HG02973 (cell line): ENCODE data around the gene TMEM203.

Experiments
- ATAC-seq: cut with Tn5 transposase; IDR thresholded peaks from one replicate; pipeline ENCODE4 v1.9.1; 2021; ENCODE audit warnings: moderate library complexity; ENCODE audit not compliant: unreplicated experiment

Gene TMEM203

DNA sequence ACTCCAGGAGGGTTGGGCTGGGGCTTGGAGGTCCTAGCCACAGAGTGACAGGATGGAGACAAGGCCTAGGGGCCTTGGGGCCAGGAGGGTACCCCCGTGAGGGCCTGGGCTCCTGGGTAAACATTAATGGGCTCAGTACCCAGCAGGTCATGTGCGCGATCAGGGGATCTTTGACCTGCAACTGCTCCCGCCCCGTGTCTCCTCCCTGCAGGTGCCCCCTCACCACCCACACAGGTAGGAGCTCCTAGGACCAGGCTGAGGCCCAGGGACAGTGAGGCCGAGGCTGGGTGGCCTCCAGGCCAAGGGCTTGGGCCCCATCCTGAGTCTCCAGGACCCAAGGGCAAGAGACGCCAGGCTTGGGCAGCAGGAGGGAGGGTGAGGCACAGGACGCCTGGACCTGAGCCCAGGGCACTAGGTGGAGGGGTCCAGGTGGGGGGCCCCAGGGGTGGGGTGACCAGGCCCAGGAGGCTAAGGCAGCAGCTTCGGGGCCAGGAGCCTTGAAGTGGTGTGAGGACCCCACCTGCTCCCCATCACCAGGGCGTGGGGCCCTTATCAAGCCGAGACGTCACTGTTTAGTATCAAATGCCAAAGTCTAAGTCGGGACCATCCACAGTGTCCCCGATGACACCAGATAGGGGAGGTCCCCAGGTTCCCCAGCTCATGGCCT lies 25.4 kb upstream of the TMEM203 start, which contains the start of gene SLC34A3:
Gene SLC34A3 (plus strand): TSS at position 197 of the 667 bp plus-strand sequence. CDS start 802 bp downstream, outside the sequence.
- ATAC-seq, result no peak

DNA sequence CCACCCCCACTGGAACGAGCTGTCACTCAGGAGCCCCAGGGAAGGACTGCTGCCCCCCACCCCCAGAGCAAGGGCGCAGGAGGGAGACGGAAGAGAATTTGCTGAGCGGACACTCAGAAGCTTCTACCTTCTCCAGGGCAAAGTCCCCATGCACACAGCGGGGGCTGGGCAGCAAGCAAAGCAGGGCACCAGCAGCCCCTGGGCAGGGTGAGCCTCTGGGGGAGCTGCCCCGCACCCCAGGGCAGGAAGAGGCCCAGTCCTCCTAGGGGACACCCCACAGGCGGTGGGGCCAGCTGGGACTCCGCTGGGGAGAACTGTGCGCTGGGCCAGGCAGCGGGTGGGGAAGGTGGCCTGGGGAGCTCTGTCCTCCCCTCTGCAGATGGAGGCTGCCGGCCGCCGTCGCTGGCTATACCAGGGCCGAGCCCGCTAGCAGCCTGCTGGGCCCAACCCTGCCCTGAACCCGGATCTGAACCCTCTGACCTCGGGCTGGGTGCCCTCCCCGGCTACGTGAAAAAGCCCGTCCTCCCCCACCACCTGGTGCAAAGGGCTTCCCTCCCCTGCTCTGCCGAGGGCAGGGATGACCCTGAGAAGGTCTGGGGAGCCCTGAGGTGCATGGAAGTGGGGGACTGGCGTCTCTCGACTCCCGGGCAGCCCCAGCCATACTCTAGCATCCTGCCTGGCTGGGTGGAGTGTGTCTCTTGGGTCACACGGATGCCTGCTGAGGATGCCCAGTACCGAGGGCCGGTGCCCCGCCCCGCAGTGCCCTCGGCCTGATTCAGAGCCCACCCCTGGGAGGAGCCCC lies 24.7 kb upstream of the TMEM203 start:
- no peak for ATAC-seq

DNA sequence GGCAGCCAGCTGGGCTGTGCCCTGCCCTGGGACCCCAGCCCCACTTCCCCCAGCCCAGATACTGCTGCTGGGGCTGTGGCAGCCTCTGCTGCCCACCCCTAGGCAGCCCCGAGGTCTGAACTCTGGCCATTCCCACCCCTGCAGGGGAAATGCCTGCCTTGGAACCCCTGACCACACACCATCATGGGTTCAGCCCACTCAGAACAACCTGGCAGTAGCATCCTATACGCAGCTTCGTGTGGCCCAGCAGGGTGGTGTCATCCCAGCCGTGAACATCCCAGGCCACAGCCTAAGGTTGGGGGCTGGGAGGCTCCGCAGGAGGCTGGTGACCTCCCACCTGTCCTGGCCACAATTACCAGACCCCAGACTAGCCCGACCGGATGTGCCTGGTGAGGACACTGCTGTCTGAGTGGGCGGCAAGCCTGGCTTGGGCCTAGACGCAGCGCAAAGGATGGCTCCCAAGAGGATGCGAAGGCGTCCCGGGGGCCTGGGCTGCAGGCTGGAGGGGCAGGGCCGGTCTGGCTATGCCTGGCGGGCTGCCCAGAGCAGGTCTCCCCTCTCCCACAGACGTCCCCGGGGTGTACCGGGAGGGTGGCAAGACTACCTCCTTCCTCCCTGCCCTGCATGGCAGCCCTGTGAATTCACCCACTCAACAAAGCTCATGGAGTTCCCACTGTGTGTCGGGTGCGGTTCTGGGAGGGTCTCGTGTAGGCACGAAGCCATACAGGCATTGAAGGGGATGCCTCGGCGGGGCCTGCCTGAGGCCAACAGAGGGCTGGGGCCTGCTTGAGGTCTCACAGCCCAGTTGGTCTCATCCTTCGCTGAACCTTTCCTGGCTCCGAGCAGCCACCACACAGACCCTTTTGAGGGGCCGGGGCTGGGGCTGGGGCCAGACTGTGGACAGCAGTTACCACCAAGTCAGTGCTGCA lies 23.8 kb upstream of the TMEM203 start:
- no peak for ATAC-seq

DNA sequence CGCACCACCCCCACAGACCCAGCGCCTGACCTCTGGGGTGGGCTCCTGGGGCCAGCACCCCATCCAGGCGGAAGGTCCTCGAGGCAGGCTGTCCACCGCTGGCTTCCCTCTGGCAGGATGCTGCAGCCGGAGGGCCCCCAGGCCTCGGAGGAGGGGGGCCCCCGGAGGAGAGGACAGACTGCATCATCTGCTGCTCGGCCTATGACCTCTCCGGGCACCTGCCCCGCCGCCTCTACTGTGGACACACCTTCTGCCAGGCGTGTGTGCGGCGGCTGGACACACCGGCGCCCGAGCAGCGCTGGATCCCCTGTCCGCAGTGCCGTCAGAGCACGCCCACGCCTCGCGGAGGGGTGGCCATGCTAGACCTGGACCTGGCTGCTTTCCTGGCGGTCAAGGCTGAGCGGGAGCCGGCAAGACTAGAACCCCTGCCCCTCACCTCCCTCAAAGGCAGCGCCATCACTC lies 23.1 kb upstream of the TMEM203 start:
- ATAC-seq, result no peak

DNA sequence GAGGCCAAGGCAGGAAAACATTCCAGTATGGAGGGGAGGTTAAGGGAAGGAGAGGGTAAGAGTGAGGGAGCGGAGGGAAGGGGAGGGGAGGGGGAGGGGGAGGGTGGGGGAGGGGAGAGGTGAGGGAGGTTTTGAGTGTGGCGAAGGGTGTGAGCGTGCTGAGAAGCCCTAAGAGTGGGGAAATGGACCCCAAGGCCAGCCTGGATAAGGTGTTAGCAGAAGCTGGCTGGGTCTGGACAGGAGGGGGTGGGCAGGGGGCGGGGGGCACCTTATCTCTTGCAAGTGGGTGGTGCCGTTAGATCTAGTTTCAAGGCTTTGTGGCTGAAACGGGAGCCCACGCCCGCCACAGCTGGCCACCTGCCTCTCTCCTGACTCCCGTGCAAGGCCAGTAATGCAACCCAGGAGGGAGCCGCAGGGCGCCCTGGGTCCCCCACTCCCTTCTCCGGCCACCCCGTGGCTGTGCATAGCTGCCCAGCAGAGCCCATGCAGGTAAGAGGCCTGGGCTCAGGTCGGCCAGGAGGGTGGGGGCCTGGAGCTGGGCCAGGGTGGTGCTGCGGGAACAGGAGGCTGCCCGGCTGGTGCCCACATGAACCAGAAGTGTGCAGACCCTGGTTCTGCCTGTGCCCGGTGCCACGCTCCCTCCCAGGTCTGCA lies 22.5 kb upstream of the TMEM203 start:
- ATAC-seq, result no peak

DNA sequence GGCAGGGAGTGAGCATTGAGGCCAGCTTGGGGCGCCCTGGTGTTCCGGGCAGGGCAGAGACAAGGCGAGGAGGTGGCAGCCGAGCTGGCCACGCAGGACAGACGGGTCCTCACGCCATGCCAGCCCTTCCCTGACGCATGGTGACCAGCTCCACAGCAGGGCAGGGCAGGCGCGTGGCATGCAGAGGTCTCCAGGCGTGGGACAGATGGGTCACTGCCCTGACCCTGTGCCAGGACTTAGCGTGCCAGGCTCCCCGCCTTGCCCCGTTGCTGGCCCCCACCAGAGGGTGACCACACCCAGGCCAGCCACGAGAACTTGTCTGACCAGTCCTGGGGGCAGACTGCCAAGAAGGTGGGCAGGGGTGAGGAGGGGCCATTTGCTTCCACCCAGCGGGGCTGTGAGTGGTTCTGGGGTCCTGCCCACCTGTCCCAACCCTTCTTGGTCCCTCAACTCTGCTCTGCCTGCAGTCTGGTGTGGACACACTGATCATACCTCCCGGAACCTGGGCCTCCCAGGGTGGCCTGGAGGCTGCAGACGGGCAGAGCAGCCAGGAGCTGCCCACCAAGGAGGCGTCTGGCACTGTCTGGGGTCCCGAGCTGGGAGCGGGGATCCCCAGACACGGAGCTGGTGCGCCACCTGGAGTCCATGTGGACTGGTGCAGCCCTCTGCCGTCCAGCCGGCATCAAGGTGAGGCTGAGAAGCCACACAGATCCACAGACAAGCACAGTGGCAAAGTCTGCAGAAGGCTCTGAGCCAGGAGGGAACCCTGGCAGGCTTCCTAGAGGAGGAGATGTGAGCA lies 21.8 kb upstream of the TMEM203 start, which contains the start of gene RNF224:
Gene RNF224 (plus strand): TSS at position 449 of the 799 bp plus-strand sequence. CDS start 834 bp downstream, outside the sequence.
- ATAC-seq, result no peak

DNA sequence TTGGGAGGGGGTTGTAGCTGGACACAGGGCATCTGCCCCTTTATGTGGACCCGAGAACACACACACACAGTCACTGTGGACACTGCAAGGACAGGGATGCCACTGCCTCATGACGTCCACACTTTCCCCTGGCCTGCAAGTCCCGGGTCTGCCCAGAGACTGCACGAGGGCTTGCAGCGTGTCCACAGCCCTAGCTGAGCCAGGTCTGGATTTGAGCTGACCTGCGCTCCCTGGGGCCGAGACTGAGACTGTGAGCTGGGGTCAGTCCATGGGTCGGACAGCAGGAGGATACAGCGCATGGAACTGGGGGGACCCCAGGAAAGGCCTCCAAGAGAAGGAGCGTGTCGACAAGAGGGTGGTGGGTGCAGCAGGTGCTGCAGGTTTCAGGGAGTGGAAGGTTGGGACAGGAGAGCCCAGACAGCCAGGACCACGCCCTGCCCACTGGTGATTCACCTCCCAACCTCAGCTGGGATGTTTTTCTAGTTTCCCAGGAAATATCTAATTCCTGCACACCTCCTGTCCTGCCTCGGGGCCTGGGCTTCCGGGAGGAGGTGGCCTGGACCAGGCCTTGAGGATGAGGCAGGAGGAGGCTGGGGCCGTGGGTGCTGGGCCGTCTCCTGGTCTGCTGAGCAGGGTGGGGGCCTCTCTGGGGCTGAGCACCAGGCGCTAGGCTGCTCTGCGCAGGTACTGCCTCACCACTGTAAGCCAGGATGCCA lies 21.0 kb upstream of the TMEM203 start:
- no peak for ATAC-seq

DNA sequence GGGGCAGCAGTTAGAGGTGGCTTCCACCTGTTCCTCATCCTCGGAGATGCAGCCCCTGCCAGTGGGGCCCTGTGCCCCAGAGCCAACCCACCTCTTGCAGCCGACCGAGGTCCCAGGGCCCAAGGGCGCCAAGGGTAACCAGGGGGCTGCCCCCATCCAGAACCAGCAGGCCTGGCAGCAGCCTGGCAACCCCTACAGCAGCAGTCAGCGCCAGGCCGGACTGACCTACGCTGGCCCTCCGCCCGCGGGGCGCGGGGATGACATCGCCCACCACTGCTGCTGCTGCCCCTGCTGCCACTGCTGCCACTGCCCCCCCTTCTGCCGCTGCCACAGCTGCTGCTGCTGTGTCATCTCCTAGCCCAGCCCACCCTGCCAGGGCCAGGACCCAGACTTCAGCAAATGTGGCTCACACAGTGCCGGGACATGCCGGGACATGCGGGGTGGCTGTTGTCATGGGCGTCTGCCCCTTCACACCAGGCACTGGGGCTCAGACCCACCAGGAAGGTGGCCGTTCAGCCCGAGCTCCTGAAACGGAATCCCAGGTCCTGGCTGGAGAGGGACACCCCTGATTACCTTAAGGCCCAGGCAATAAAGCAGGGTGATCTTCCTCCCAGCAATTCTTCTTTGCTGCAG lies 20.4 kb upstream of the TMEM203 start:
- ATAC-seq, result no peak

DNA sequence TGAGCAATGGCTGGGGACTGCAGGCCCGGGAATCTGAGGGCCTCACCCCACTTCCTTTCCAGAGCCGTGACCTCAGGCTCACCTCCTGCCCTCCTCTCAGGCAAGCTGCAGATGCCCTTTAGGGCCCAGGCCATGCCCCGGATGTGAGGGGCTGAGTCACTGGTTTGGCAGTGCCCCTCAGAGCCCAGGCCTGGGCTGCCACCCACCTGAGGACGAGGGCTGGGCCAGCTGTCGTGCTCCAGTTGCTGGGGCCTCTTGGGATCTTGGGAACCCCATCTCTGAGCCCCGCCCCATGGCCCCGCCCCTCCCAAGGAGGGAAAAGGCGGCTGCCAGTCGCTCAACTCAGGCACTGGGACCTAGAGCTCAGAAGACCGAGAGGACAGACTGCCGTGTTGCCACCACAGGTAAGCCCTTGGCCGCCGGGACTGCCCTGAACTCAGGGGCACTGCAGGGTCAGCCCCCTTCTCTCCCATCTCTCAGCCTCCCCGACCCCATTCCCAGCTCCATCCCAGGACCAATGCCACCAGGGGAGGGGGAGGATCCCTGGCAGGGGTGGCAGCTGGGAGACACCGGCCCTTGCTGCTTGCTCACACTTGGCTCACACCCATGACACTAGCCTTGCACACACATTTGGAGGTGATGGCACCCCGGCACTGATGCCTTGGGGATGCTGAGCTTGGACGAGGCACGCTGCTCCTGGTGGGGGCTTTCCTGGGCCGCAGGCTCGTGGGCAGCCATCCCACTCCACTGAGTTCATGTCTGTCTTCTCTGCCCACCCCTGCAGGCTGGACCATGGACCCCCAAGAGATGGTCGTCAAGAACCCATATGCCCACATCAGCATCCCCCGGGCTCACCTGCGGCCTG lies 19.6 kb upstream of the TMEM203 start, which contains the start of gene CYSRT1:
Gene CYSRT1 (plus strand): TSS at position 345 of the 865 bp plus-strand sequence. CDS start 448 bp downstream, at position 793.
- ATAC-seq, result no peak

DNA sequence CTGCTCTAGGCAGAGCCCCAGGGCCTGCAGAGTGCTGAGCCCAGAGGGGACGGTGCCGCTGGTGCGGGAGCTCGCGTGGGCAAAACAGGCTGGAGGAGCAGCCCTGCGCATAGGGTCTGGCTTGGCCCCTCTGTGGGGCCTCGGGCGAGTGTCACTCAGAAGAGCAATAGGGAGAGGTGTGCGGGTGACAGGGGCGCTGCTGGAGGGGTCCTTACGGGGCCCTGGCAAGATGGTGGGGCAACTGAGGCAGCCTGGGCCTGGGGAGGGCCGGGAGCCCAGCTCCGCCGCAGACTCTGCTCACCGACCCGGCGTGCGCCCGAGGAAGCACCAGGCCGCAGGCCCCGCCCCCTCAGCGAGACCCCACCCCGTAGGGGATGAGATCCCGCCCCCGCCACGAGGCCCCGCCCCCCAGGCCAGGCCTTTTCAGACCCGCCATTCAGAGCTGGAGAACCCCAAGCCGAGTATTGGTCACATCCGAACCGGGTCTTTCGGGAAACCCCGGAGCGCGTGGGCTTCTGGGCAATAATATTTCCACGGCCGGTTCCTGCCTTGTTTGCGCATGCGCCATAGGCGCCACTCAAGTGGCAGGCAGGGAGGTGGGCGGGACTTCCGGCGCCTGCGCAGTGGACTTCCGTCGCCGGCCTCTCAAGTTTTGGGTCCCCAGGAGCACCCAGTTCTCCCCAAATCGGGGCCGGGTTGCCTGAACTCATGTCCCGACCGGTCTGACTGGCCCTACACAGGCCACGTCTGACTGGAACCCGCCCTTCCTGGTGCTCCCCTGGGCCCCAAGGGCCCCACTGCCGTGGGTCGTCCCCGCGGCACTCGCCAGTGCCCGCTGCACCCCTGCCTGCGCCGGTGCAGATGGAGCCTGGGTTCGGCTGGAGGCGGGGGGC lies 17.9 kb upstream of the TMEM203 start:
- peak; percentile 71 for ATAC-seq

DNA sequence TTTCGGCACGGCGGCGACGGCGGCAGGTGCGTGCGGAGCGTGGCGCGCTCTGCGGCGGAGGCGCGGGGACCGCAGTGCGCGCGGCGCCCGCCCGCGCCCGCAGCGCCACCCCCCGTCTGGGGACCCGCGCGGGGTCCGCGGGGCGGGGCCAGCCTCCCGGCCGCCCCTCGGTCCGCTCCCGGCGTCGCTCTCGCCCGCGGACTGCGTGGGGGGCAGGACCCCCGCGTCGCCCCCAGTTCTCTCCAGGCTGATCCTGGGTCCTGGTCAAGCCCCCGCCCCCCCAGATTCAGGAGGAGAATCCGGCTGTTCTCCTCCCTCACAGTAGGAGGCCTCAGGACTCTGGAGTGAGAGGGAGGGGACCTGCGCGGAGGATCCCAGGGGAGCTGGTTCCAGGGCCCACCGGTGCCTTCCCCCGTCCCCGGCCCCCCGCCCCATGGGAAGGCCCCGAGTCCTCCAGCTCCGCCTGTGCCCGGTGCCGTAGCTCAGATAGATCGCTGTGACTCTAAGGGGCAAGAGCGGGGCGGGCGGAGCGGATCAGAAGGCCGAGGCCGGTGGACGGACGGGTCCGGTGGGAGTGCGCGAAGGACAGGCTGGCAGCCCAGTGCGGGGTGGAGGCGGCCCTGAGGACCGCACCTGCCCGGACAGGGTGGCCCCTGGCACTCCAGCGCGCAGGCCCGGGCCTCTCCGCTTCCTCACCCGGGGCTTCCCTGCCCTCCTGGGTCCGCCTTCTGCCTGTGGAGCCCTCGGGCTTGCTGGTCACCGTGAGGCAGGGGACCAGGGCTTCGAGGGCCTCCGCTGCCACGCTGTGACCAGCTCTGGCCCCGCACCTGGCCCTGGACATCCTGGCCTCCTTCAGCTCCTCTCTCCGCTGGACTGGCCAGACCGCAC lies 17.0 kb upstream of the TMEM203 start, which contains the start of gene RNF208:
Gene RNF208 (minus strand): TSS at position 51 of the 888 bp plus-strand sequence. CDS start 1,028 bp downstream, outside the sequence.
- no peak for ATAC-seq

DNA sequence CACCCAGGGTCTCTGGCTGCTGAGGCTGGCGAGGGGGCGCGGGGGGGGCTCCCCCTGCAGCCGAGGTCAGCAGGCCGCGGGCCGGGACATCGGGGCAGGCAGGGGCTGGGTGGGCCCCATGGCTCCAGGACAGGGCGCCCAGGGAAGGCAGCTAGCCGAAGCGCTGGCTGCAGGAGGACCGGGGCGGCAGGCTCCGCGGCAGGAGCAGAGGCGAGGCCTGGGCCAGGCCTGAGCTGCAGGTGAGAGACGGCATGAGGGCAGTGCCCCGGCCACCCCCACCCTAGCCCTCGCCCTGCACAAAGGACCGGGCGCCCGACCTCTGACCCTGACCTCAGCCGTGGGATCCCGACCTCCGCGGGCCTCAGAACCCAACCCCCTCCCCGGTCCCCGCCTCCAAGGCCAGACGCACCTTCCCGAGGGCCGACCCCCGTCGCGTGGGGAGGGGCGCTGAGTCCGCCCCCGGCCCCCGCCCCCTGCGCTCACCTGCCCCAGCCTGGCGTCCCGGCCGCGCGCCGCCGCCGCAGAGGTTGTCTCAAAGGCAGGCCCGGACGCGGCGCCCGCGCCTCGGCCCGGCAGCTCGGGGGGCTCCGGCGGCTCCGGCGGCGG lies 16.2 kb upstream of the TMEM203 start:
- ATAC-seq, result no peak

DNA sequence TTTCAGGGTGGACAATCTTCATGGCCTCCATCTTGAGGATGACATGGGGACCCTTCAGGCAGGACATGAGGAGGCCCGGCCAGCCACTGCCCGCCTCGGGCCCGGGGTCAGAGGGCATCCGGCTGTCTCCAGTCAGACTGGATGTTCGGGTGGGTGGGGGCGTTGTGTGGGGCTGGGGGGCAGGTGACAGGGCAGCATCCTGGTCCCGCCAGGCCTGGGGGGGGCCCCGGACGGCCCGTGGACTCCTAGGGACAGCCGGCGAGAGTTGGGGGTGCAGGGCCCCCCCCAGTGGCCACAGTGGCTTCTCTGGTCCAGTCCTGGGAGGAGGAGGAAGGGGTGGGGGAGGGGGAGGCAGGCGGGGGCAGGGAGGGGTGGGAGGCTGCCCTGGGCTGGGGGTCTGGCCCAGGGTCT lies 15.7 kb upstream of the TMEM203 start:
- no peak for ATAC-seq

DNA sequence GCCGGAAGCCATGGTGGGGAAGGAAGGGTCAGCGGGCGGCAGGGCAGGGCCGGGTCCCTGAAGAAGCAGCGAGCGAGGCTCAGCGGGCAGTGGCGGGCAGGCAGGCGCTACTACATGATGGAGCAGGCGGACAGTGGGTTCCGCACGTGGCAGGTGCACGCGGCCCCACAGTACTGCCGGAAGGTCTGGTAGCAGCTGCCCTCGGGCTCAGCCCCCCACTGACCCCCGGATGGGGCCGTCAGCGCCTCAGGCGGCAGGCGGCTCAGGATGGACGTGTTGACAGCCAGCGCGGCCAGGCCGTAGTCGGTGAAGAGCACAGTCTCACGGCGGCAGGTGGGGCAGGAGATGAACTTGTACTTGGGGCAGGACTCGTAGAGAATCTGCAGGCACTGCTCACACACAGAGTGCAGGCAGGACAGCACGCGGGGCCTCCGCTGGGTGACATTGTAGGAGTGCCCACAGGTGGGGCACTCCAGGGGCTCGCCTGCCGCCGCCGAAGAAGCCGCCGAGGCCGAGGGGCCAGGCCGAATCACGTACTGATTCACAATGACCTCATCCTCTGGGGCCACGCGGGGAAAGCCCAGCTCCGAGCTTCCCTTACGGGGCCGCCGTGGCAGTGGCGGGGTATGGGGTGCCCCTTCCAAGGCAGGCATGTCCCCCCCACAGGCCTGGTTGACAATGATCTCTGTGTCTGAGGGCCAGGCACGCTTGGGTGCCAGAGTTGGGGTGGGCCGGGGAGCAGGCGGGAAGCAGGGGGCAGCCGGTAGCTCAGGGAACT lies 15.1 kb upstream of the TMEM203 start:
- no peak for ATAC-seq
